ENCODE data around the gene TDRD5.
A peak's percentile ranks its signal among the peaks of the same experiment; 100 is the strongest.
"Not testable (repeated sequence)": the region's sequence is repeated elsewhere in the genome, so short reads cannot be mapped to it uniquely, and the experiment has no call there.

Gene TDRD5

DNA sequence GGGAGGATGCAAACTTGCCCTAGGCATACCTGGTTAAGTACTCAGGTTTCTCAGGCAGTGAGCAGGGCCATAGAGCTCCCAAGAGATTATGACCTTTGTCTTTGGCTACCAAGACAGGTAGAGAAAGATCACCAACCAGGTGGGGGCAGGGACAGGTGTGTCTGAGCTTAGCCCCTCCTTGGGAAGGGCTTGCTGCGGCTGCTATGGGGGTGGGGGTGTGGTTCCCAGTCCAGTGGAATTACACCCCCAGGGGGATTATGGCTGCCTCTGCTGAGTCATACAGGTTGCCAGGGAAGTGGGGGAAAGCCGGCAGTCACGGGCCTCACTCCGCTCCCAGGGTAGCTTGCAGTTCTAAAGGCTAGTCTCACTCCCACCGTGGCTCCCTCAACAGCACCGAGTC lies 86.2 kb downstream of the TDRD5 start:
- no peak overlapping the region for H3K4me3 ChIP-seq (replicated peaks in 1 of 2; ENCODE audit: low read depth in 2 of 2, low read length in 2 of 2)
- TF ChIP-seq CTCF (IDR thresholded peaks at IDR 0.05; ENCODE audit: low read depth, low read length) = no peak
- DNase-seq (ENCODE audit: low read depth in 2 of 2) = no peak

DNA sequence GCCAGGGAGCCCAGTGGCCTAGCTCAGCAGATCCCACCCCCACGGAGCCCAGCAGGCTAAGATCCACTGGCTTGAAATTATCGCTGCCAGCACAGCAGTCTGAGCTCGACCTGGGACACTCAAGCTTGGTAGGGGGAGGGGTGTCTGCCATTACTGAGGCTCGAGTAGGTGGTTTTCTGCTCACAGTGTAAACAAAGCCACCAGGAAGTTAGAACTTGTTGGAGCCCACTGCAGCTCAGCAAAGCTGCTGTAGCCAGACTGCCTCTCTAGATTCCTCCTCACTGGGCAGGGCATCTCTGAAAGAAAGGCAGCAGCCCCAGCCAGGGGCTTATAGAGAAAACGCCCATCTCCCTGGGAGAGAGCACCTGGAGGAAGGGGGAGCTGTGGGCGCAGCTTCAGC lies 102.9 kb downstream of the TDRD5 start:
- not testable (repeated sequence) for H3K4me3 ChIP-seq (replicated peaks in 1 of 2; ENCODE audit: low read depth in 2 of 2, low read length in 2 of 2); DNase-seq (ENCODE audit: low read depth in 2 of 2)

DNA sequence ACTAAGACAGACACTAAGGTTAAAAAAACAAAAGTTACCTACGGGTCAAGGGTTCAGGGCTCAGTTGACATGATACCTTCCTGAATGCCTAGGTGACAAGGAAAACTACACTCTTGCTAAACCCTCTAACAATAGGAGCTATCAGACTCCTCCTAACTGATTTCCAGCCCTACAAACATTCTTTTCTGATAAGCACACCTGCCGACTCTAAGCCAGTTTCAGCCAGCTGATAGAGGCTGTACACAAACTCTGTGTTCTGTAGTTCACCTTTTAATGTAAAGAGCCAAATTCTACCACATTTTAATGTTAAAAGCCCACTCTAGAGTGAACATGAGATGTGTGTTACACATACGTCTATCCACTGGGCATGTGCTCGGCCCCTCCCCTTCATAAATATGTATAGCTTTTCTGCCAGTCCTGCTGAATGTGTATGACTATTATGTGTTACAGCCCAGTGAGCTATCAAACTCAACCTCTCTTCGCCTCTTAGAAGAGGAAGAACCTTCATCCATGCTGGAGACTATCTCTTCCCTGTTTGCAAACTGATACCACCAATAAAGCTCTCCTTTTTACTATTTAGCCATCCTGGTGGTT lies 111.4 kb downstream of the TDRD5 start:
- H3K4me3 ChIP-seq (replicated peaks in 1 of 2; ENCODE audit: low read depth in 2 of 2, low read length in 2 of 2) = no peak overlapping the region
- DNase-seq (ENCODE audit: low read depth in 2 of 2) = no peak
- TF ChIP-seq CTCF (IDR thresholded peaks at IDR 0.05; ENCODE audit: low read depth, low read length) = no peak

GRCh38 chr1:179706339-179706941 lies 114.8 kb downstream of the TDRD5 start:
- TF ChIP-seq CTCF (IDR thresholded peaks at IDR 0.05; ENCODE audit: low read depth, low read length) = peak; percentile 70
- DNase-seq (ENCODE audit: low read depth in 2 of 2) = peak; percentile 80 to 83

DNA sequence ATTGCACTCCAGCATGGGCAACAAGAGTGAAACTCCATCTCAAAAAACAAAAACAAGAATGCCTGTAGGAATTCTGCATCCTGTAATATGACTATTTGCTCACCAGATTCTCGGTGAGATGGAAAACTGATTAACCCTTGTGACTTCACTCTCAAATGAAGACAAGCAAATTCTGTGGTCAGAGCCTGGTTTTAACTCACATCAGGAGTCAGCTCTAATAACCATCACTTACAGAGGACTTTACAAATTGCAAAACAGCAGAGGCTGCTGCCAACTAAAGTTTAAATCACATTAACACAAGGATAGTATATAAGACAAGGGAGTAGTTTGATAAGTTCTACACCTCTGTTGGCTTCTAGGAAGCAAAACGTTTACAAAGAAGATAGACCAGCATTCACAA lies 115.8 kb downstream of the TDRD5 start:
- H3K4me3 ChIP-seq (replicated peaks in 1 of 2; ENCODE audit: low read depth in 2 of 2, low read length in 2 of 2) = no peak overlapping the region
- DNase-seq (ENCODE audit: low read depth in 2 of 2) = no peak
- no peak for TF ChIP-seq CTCF (IDR thresholded peaks at IDR 0.05; ENCODE audit: low read depth, low read length)

More at GRCh38 chr1:179706339-179706941, 114.8 kb downstream of the TDRD5 start:
- no peak overlapping the region for H3K4me3 ChIP-seq (replicated peaks in 1 of 2; ENCODE audit: low read depth in 2 of 2, low read length in 2 of 2)

- no peak overlapping the region for H3K4me3 ChIP-seq (replicated peaks in 1 of 2; ENCODE audit: low read depth in 2 of 2, low read length in 2 of 2)
- TF ChIP-seq CTCF (IDR thresholded peaks at IDR 0.05; ENCODE audit: low read depth, low read length) = no peak
- peak in 1 of 2 donors; percentile 25 for DNase-seq (ENCODE audit: low read depth in 2 of 2)
These were observed 117.0 kb downstream of the TDRD5 start for GRCh38 chr1:179708434-179709195.

DNA sequence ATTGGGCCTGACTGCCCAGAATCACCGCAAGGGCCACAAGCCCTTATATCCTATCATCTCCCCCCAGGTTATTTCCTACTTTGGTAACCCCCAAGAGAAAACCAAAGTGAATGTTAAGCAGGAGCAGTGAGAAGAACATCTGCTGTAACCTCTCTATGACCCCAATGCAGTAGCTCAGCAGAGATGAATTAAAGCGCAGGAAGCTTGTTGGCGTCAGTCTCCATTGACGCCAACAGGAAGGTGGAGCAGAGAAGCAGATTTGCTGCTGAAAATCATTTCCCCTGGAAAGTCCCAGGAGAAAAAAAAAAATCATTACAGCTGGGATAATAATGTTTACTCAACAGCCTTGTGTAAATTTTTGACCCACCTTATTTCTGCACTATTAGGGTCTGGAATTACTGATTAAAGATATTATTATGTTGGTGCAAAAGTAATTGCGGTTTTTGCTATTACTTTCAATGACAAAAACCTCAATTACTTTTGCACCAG lies 118.3 kb downstream of the TDRD5 start:
- TF ChIP-seq CTCF (IDR thresholded peaks at IDR 0.05; ENCODE audit: low read depth, low read length) = no peak
- H3K4me3 ChIP-seq (replicated peaks in 1 of 2; ENCODE audit: low read depth in 2 of 2, low read length in 2 of 2) = no peak overlapping the region
- peak; percentile 92 to 93 for DNase-seq (ENCODE audit: low read depth in 2 of 2)

Measured in cardiac fibroblast (primary cell).